HG03280 (cell line): ENCODE data around the gene MACO1.

ENCODE experiments used
- ATAC-seq: cut with Tn5 transposase; IDR thresholded peaks from one replicate; pipeline ENCODE4 v1.9.1; 2021; ENCODE audit warnings: mild to moderate bottlenecking, moderate library complexity; ENCODE audit not compliant: unreplicated experiment

The MACO1 gene

GRCh38 chr1:25520446-25521061, 89.9 kb downstream of the MACO1 start:
- ATAC-seq: no peak

- ATAC-seq: no peak
Observed at GRCh38 chr1:25522031-25522655, 91.4 kb downstream of the MACO1 start.

GRCh38 chr1:25523542-25523941, 92.8 kb downstream of the MACO1 start:
- ATAC-seq: no peak

GRCh38 chr1:25524568-25525360, 94.1 kb downstream of the MACO1 start:
- ATAC-seq: no peak

- no peak for ATAC-seq
Observed at GRCh38 chr1:25525361-25525688, 94.6 kb downstream of the MACO1 start.

GRCh38 chr1:25526753-25527152, 96.1 kb downstream of the MACO1 start:
- no peak for ATAC-seq

- no peak for ATAC-seq
Observed at GRCh38 chr1:25527226-25527846, 96.6 kb downstream of the MACO1 start.

GRCh38 chr1:25527946-25528595, 97.4 kb downstream of the MACO1 start:
- no peak for ATAC-seq

- ATAC-seq: no peak
Observed at GRCh38 chr1:25528881-25529517, 98.3 kb downstream of the MACO1 start.

GRCh38 chr1:25529518-25530185, 99.0 kb downstream of the MACO1 start:
- no peak for ATAC-seq

GRCh38 chr1:25530186-25531081, 99.7 kb downstream of the MACO1 start:
- no peak for ATAC-seq

- ATAC-seq: no peak
Observed at GRCh38 chr1:25531082-25531461, 100.4 kb downstream of the MACO1 start.

GRCh38 chr1:25532970-25533369, 102.3 kb downstream of the MACO1 start:
- no peak for ATAC-seq

- no peak for ATAC-seq
Observed at GRCh38 chr1:25533775-25534409, 103.2 kb downstream of the MACO1 start.

- no peak for ATAC-seq
Observed at GRCh38 chr1:25534410-25534788, 103.7 kb downstream of the MACO1 start.

GRCh38 chr1:25536124-25536523, 105.4 kb downstream of the MACO1 start:
- no peak for ATAC-seq

GRCh38 chr1:25537153-25537831, 106.6 kb downstream of the MACO1 start:
- no peak for ATAC-seq

- no peak for ATAC-seq
Observed at GRCh38 chr1:25538191-25538767, 107.6 kb downstream of the MACO1 start.
